AG04450 (cell line): ENCODE results near the gene ACOX1. TPM values are rescaled to one million over a fixed set of nuclear protein-coding genes. Genes with fewer than 3 reads are reported as not detected.
A peak's percentile ranks its signal among the peaks of the same experiment; 100 is the strongest.

Experiments
- CTCF ChIA-PET: fragments of 300-600, 350-600 bp; formaldehyde crosslinking; extraction: SDS; loops from one replicate; lab custom pipeline; 2022; ENCODE audit warnings: antibody characterized with exemption, inconsistent platforms; lab: Charles Lee
- POLR2A ChIA-PET: fragments of 350-600 bp; formaldehyde crosslinking; extraction: SDS; loops from one replicate; lab custom pipeline; 2021; ENCODE audit warnings: antibody characterized with exemption, inconsistent platforms; lab: Yijun Ruan, JAX
- DNase-seq: peaks from one replicate; pipeline ENCODE4 v3.0.0-alpha.2; 2011; ENCODE audit warnings: low read depth, low spot score
- H3K27ac ChIP-seq: one replicate; pipeline ENCODE4 v1.5.1; 2012; ENCODE audit warnings: low read depth, low read length, control low read depth
- H3K27me3 ChIP-seq: one replicate; pipeline ENCODE4 v1.6.0; 2012; ENCODE audit warnings: low read length; ENCODE audit not compliant: control insufficient read depth, insufficient read depth
- H3K4me3 ChIP-seq: 2 replicates; pipeline ENCODE4 v1.5.1; 2011; ENCODE audit warnings: mild to moderate bottlenecking, low read depth, low read length, control low read depth
- H3K9me3 ChIP-seq: 2 replicates; pipeline ENCODE4 v1.5.1; 2012; ENCODE audit warnings: low read length; ENCODE audit not compliant: control insufficient read depth, insufficient read depth
- polyA plus RNA-seq: library from polyadenylated mRNA; depleted of rRNA; stranded (reverse); fragments of >200 nt; gene quantifications from 2 replicates; pipeline ENCODE4 v1.2.3, GENCODE V29; 2011
- TF ChIP-seq, protein P1 (sequence below): IDR thresholded peaks from 2 replicates; pipeline ENCODE4 v1.5.1; 2011; ENCODE audit warnings: low read depth, low read length, control low read depth, inconsistent platforms

Gene ACOX1
- polyA plus RNA-seq, 1 experiment = 30.7 TPM

DNA sequence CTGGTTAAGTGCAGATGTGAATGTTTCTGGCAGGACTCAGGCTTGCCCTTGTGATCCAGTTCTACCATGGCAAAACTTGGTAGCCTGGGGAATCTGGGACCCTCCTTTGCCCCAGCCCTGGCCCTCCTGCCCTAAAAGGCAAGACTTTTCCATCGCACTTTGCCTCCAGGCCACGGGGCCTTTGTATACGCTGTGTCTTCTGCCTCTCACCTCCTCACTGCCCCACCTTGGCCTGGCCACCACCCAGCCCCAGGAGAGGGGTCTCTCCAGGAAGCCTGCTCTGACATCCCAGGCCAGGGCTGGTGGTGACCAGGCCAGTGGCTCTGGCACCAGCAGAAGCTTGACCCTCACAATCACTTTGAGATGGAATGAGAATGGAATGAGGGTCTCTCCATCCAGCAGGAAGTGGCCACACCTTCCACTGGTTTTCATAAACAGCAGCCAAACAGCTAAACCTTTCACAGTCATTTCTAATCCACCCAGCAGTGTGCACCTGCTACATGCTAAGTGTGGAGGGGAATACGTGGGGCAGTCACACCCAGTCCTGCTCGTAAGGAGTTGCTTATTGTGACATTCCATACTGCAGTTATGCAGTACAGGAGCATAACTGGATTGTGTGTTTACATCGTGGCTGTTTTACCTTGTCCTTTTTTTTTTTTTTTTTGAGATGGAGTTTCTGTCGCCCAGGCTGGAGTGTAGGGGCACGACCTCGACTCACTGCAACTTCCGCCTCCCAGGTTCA is 72.7 kb downstream of the ACOX1 start:
- CTCF ChIA-PET = interaction anchor here (0.5 to 4.5 kb wide), 8 partner anchors 9 to 393 kb away, joined by 3 to 46 read pairs (median 4); partner anchors contain the start of genes CDK3 and TRIM65
- H3K4me3 ChIP-seq = no peak overlapping the region

DNA sequence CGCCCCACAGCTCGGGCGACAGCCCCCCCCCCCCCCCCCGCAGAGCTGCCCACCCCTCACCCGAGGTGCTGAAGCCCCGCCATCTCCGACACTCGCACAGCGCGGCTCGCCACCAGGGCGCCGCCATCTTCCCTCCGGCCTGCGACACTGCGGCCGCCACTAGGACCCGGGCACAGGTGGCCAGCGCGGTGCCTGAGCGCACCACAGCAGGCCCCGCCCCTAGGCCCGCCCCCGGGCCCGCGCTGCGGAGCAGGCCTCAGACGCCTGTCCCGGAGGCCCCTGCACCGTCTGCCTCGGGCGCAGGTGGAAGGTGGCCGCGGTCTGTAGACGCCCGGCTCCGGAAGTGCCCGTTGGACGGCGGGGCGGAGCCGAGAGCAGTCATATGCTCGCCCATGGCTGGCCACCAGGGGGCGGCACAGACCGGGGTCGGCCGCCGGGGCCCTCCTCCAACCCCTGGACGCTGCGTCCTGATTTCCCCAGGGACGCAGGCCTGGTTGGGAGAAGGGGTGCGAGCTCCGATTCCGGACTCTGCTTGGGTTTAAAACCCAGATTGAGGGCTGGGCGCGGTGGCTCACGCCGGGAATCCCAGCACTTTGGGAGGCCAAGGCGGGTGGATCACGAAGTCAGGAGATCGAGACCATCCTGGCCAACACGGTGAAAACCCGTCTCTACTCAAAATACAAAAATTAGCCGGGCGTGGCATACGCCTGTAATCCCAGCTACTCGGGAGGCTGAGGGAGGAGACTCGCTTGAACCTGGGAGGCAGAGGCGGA is 74.0 kb downstream of the ACOX1 start, which contains the start of gene MRPL38:
TSS of gene MRPL38 (minus strand) at position 136 of the 773 bp plus-strand sequence. CDS start at position 127, 9 bp downstream.
- ChIA-PET CTCF (interaction anchor here (0.5 to 4.5 kb wide), 21 partner anchors 9 to 267 kb away, joined by 3 to 46 read pairs (median 3); partner anchors contain the start of genes CDK3, TRIM47 and TRIM65), POLR2A (interaction anchor here (0.6 to 2.8 kb wide), 6 partner anchors 9 to 162 kb away, joined by 3 to 8 read pairs (median 5); partner anchors contain the start of genes ACOX1, TEN1, TRIM65 and UNK)

More for the DNA sequence above, 72.7 kb downstream of the ACOX1 start:
- Histone ChIP-seq H3K9me3 (no peaks in the 10 kb centered on the region; the same call in 1 of the 2 replicates), H3K27me3 (no peaks in the 10 kb centered on the region), H3K27ac (no peak overlapping the region)
- DNase-seq = no peak
- TF ChIP-seq, protein P1, sequence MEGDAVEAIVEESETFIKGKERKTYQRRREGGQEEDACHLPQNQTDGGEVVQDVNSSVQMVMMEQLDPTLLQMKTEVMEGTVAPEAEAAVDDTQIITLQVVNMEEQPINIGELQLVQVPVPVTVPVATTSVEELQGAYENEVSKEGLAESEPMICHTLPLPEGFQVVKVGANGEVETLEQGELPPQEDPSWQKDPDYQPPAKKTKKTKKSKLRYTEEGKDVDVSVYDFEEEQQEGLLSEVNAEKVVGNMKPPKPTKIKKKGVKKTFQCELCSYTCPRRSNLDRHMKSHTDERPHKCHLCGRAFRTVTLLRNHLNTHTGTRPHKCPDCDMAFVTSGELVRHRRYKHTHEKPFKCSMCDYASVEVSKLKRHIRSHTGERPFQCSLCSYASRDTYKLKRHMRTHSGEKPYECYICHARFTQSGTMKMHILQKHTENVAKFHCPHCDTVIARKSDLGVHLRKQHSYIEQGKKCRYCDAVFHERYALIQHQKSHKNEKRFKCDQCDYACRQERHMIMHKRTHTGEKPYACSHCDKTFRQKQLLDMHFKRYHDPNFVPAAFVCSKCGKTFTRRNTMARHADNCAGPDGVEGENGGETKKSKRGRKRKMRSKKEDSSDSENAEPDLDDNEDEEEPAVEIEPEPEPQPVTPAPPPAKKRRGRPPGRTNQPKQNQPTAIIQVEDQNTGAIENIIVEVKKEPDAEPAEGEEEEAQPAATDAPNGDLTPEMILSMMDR = no peak
- POLR2A ChIA-PET = interaction anchor here (0.6 to 2.8 kb wide), 4 partner anchors 10 to 101 kb away, joined by 5 to 9 read pairs (median 8); partner anchors contain the start of gene TRIM65

DNA sequence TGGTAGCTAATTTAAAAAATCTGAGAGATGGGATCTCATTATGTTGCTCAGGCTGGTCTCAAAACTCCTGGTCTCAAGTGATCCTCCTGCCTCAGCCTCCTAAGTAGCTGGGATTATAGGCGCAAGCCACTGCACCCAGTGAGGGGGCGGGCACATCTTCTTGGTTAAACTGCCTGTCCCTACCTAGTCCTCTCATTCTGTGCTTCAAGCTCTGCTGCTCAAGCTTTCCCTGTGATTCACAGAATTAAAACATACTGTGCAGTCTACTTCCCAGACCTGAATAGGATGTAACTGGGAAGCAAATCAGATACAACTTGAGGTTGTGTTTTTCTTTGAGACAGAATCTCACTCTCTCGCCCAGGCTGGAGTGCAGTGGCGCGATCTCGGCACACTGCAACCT is 76.6 kb downstream of the ACOX1 start:
- Histone ChIP-seq H3K27me3 (no peaks in the 10 kb centered on the region), H3K4me3 (no peak overlapping the region), H3K27ac (no peak overlapping the region), H3K9me3 (no peaks in the 10 kb centered on the region; the same call in 1 of the 2 replicates)
- no peak for DNase-seq
- CTCF ChIA-PET = interaction anchor here (0.8 to 4.5 kb wide), 3 partner anchors 12 to 101 kb away, joined by 3 to 46 read pairs (median 3); partner anchors contain the start of gene CDK3
- POLR2A ChIA-PET = no interaction called here
- TF ChIP-seq, protein P1 = no peak

More for the DNA sequence above, 74.0 kb downstream of the ACOX1 start, which contains the start of gene MRPL38:
- DNase-seq = peak; percentile 80
- TF ChIP-seq, protein P1 = peak; percentile 83
- H3K27me3 ChIP-seq = no peaks in the 10 kb centered on the region
- peak within 1 kb of the TSS; percentile 75 for H3K4me3 ChIP-seq
- peak within 1 kb of the TSS; percentile 61 for H3K27ac ChIP-seq
- H3K9me3 ChIP-seq = no peaks in the 10 kb centered on the region; the same call in 1 of the 2 replicates

DNA sequence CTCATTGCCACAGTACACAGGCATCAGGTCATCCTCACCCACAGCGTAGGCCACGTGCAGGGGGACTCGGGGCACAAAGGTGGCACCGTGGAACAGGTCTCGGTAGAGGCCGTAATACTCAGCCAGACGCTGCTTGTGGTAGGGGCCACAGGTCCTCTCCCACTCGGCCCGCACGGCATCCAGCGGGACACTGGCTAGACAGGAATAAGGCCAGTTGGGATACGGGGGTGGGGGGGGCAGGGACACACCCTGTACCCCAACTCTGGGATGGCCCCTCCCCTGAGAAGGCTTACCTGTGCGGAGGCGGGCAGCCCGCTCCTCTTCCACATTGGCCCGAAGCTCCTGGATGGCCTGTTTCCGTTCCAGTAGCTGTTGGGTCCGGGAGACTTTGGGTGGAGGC is 77.2 kb downstream of the ACOX1 start:
- no peak for DNase-seq
- TF ChIP-seq, protein P1 = no peak
- CTCF ChIA-PET = no interaction called here
- Histone ChIP-seq H3K27me3 (no peaks in the 10 kb centered on the region), H3K4me3 (no peak overlapping the region), H3K9me3 (no peaks in the 10 kb centered on the region; the same call in 1 of the 2 replicates), H3K27ac (no peak overlapping the region)
- POLR2A ChIA-PET = no interaction called here
